K562 (cell line): ENCODE data around the gene LCN1. TPM values are rescaled to one million over a fixed set of nuclear protein-coding genes. Genes with fewer than 3 reads are reported as not detected.

Experiments used
- BRCA1 ChIP-seq, 2 experiments: fragments of 450-650 bp in 1 of 2; sonication (generic) in 1 of 2; formaldehyde crosslinking in 1 of 2; IDR thresholded peaks; 2 replicates each; pipeline versions ENCODE4 v1.5.0 to v1.6.1; 2017 to 2020; ENCODE audit warnings: mild to moderate bottlenecking in 1 of 2, missing genetic modification reagents in 1 of 2
- CBX2 ChIP-seq: fragments of 200-600 bp; sonication (generic); IDR thresholded peaks from one replicate; pipeline ENCODE4 v1.6.1; 2012; ENCODE audit warnings: mild to moderate bottlenecking, low read length, inconsistent platforms; ENCODE audit not compliant: insufficient read depth, poor library complexity, severe bottlenecking
- DPF2 ChIP-seq: fragments of 450-650 bp; IDR thresholded peaks from 2 replicates; pipeline ENCODE4 v1.6.1; 2016
- EHMT2 ChIP-seq: fragments of 450-650 bp; IDR thresholded peaks from 2 replicates; pipeline ENCODE4 v1.6.1; 2018; ENCODE audit warnings: antibody characterized with exemption
- ELK3 ChIP-seq: fragments of 450-650 bp; formaldehyde crosslinking; IDR thresholded peaks from 2 replicates; pipeline ENCODE4 v1.4.0; 2020; ENCODE audit warnings: mild to moderate bottlenecking
- GATAD2B ChIP-seq: fragments of 450-650 bp; IDR thresholded peaks from 2 replicates; pipeline ENCODE4 v1.6.1; 2017; ENCODE audit warnings: mild to moderate bottlenecking, borderline replicate concordance
- HLTF ChIP-seq: fragments of 450-650 bp; IDR thresholded peaks from 2 replicates; pipeline ENCODE4 v1.6.1; 2016
- HNRNPK ChIP-seq: fragments of 200-400 bp; formaldehyde crosslinking; IDR thresholded peaks from one replicate; pipeline ENCODE4 v1.6.1; 2018; ENCODE audit warnings: mild to moderate bottlenecking, low read depth, low read length; ENCODE audit not compliant: poor library complexity, severe bottlenecking
- ILF3 ChIP-seq: fragments of 450-650 bp; IDR thresholded peaks from 2 replicates; pipeline ENCODE4 v1.6.1; 2018; ENCODE audit warnings: antibody characterized with exemption, mild to moderate bottlenecking, moderate library complexity, borderline replicate concordance
- KAT7 ChIP-seq: sonication (generic); formaldehyde crosslinking; IDR thresholded peaks from 2 replicates; pipeline ENCODE4 v1.8.0; 2022; ENCODE audit warnings: missing genetic modification reagents, mild to moderate bottlenecking, borderline replicate concordance
- NFIC ChIP-seq: fragments of 450-650 bp; IDR thresholded peaks from 2 replicates; pipeline ENCODE4 v1.6.1; 2017; ENCODE audit warnings: mild to moderate bottlenecking, inconsistent platforms
- NR4A1 ChIP-seq, 2 experiments: fragments of 250-450 bp in 1 of 2; fragments of 450-650 bp in 1 of 2; sonication (Bioruptor Pico) in 1 of 2; IDR thresholded peaks; 2 replicates each; pipeline versions ENCODE4 v1.4.0 to v1.6.1; 2016 to 2020; ENCODE audit warnings: mild to moderate bottlenecking in 2 of 2, missing compliant biosample characterization in 1 of 2, missing genetic modification characterization in 1 of 2, moderate library complexity in 1 of 2
- PCBP2 ChIP-seq: fragments of 200-400 bp; formaldehyde crosslinking; IDR thresholded peaks from 2 replicates; pipeline ENCODE4 v1.6.1; 2018; ENCODE audit warnings: low read length, low read depth, mild to moderate bottlenecking, moderate library complexity; ENCODE audit not compliant: poor library complexity, severe bottlenecking
- POU5F1 ChIP-seq: fragments of 150-350 bp; IDR thresholded peaks from 2 replicates; pipeline ENCODE4 v1.6.1; 2014; ENCODE audit warnings: borderline replicate concordance, low read length, low read depth, mild to moderate bottlenecking; ENCODE audit not compliant: partially characterized antibody
- RAD51 ChIP-seq: fragments of 450-650 bp; IDR thresholded peaks from 2 replicates; pipeline ENCODE4 v1.7.1; 2016; ENCODE audit warnings: low read depth, mild to moderate bottlenecking, borderline replicate concordance
- RNF2 ChIP-seq: sonication (generic); IDR thresholded peaks from 2 replicates; pipeline ENCODE4 v1.6.1; 2016
- SRSF7 ChIP-seq: fragments of 200-400 bp; formaldehyde crosslinking; optimal IDR thresholded peaks from 2 replicates; pipeline ENCODE3; 2017; ENCODE audit warnings: mild to moderate bottlenecking, low read depth, low read length
- XRCC3 ChIP-seq: fragments of 450-650 bp; IDR thresholded peaks from 2 replicates; pipeline ENCODE4 v1.6.1; 2017; ENCODE audit warnings: mild to moderate bottlenecking, moderate library complexity
- ZBTB9 ChIP-seq: fragments of 450-650 bp; formaldehyde crosslinking; IDR thresholded peaks from 2 replicates; pipeline ENCODE4 v1.4.0; 2020; ENCODE audit warnings: mild to moderate bottlenecking, moderate library complexity
- ZNF764 ChIP-seq: fragments of 250-450 bp; sonication (Bioruptor Pico); IDR thresholded peaks from 2 replicates; pipeline ENCODE4 v1.4.0; 2020; ENCODE audit warnings: low read depth, mild to moderate bottlenecking, moderate library complexity
- polyA plus RNA-seq, 8 experiments: library from polyadenylated mRNA; depleted of rRNA in 4 of 8; stranded (reverse) in 5 of 8; unstranded in 3 of 8; fragments of >200 nt; fragmentation: Nextera tagmentation in 2 of 8; fragmentation: Illumina TruSeq in 1 of 8; extraction: Ambion mirVana in 2 of 8; extraction: Trizol in 1 of 8; gene quantifications; 2 replicates each; pipeline versions ENCODE4 v1.2.1 to v1.2.3, GENCODE V29; 2011 to 2014; ENCODE audit warnings: inconsistent platforms in 1 of 8, missing spikeins in 1 of 8
- total RNA-seq, 7 experiments: library from RNA; depleted of rRNA in 6 of 7; stranded (reverse); fragments of >200 nt in 6 of 7; fragmentation: Illumina TruSeq in 2 of 7; extraction: Trizol in 2 of 7; gene quantifications; 2 replicates each; pipeline versions ENCODE4 v1.2.1 to v1.2.3, GENCODE V29; 2011 to 2021; ENCODE audit warnings: low replicate concordance in 1 of 7
- TF ChIP-seq, protein P1 (sequence below): sonication (generic); formaldehyde crosslinking; IDR thresholded peaks from 2 replicates; pipeline ENCODE4 v1.8.1; 2023; ENCODE audit warnings: mild to moderate bottlenecking, missing genetic modification reagents
- TF ChIP-seq, protein P2 (sequence below): IDR thresholded peaks from 3 replicates; pipeline ENCODE4 v1.6.1; 2011; ENCODE audit warnings: borderline replicate concordance, mild to moderate bottlenecking; ENCODE audit not compliant: insufficient read length, insufficient read depth

LCN1 gene
- total and polyA plus RNA-seq, 9 of the 15 experiments (the other 6 are each of a cell fraction or from before 2014, with no cell fraction given): not detected

- TF ChIP-seq RAD51 (no peak), HLTF (no peak; the same call in 1 of the 2 replicates), CBX2 (no peak), ZNF764 (CRISPR knock-in tag) (no peak), ILF3 (0 out of 2 replicates have a peak, but pooled peaks have one; percentile 26), ZBTB9 (CRISPR knock-in tag) (no peak), DPF2 (no peak), GATAD2B (no peak; the same call in 1 of the 2 replicates), XRCC3 (no peak), NFIC (peak; percentile 31; the same call in 1 of the 2 replicates), RNF2 (0 out of 2 replicates have a peak, but pooled peaks have one; percentile 35), KAT7 (CRISPR knock-in tag) (no peak), PCBP2 (no peak), EHMT2 (no peak), POU5F1 (no peak), BRCA1 (IDR thresholded peaks at IDR 0.05) (no peak), BRCA1 (CRISPR knock-in tag; IDR thresholded peaks at IDR 0.05) (no peak), HNRNPK (peak; percentile 36), NR4A1 (CRISPR knock-in tag; IDR thresholded peaks at IDR 0.05) (no peak), NR4A1 (tag; IDR thresholded peaks at IDR 0.05) (no peak), ELK3 (CRISPR knock-in tag) (no peak), SRSF7 (no peak)
- TF ChIP-seq, protein P1, sequence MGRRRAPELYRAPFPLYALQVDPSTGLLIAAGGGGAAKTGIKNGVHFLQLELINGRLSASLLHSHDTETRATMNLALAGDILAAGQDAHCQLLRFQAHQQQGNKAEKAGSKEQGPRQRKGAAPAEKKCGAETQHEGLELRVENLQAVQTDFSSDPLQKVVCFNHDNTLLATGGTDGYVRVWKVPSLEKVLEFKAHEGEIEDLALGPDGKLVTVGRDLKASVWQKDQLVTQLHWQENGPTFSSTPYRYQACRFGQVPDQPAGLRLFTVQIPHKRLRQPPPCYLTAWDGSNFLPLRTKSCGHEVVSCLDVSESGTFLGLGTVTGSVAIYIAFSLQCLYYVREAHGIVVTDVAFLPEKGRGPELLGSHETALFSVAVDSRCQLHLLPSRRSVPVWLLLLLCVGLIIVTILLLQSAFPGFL: no peak
- TF ChIP-seq, protein P2, sequence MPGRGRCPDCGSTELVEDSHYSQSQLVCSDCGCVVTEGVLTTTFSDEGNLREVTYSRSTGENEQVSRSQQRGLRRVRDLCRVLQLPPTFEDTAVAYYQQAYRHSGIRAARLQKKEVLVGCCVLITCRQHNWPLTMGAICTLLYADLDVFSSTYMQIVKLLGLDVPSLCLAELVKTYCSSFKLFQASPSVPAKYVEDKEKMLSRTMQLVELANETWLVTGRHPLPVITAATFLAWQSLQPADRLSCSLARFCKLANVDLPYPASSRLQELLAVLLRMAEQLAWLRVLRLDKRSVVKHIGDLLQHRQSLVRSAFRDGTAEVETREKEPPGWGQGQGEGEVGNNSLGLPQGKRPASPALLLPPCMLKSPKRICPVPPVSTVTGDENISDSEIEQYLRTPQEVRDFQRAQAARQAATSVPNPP: no peak
Measured at GRCh38 chr9:135500525-135501260, 20.5 kb upstream of the LCN1 start, which contains the start of gene MRPS2 (continued).
